Measurements from ENCODE around the gene SASH3.

GRCh38 chrX:129759576-129760061 lies 20.1 kb upstream of the SASH3 start:
- TF ChIP-seq CTCF (conservative IDR thresholded peaks at IDR 0.05; ENCODE audit: low read depth, low read length) (no peak), EZH2 (IDR thresholded peaks at IDR 0.05; ENCODE audit: borderline replicate concordance, low read depth, low read length, poor library complexity, severe bottlenecking) (no peak)
